ENCODE results near the gene KRTAP25-1.

GRCh38 chr21:30256100-30256499 lies 33.2 kb downstream of the KRTAP25-1 start:
- TF ChIP-seq CTCF (IDR thresholded peaks at IDR 0.05): no peak
- TF ChIP-seq POLR2A (IDR thresholded peaks at IDR 0.05): no peak

All from heart left ventricle (tissue), 13 donors.